ENCODE measurements around the gene KCNMA1.

KCNMA1 gene

GRCh38 chr10:77226452-77226851 lies 411.2 kb downstream of the KCNMA1 start:
- no peak for DNase-seq

- DNase-seq, result no peak
Measured at GRCh38 chr10:77226020-77226419, 411.6 kb downstream of the KCNMA1 start.

GRCh38 chr10:77223526-77224460 lies 413.8 kb downstream of the KCNMA1 start:
- DNase-seq, result no peak

- DNase-seq, result no peak
Measured at GRCh38 chr10:77220150-77220549, 417.5 kb downstream of the KCNMA1 start.

- no peak for DNase-seq
Measured at GRCh38 chr10:77219046-77219445, 418.6 kb downstream of the KCNMA1 start.

GRCh38 chr10:77214799-77215198 lies 422.8 kb downstream of the KCNMA1 start:
- DNase-seq, result no peak

GRCh38 chr10:77212632-77213031 lies 425.0 kb downstream of the KCNMA1 start:
- no peak for DNase-seq

- no peak for DNase-seq
Measured at GRCh38 chr10:77210645-77211044, 427.0 kb downstream of the KCNMA1 start.

GRCh38 chr10:77208684-77209256 lies 428.8 kb downstream of the KCNMA1 start:
- DNase-seq, result no peak

GRCh38 chr10:77207828-77208185 lies 429.8 kb downstream of the KCNMA1 start:
- DNase-seq, result no peak

GRCh38 chr10:77207182-77207827 lies 430.3 kb downstream of the KCNMA1 start:
- DNase-seq, result no peak

GRCh38 chr10:77205135-77205534 lies 432.5 kb downstream of the KCNMA1 start:
- no peak for DNase-seq

GRCh38 chr10:77204171-77204570 lies 433.4 kb downstream of the KCNMA1 start:
- no peak for DNase-seq

- DNase-seq, result no peak
Measured at GRCh38 chr10:77202857-77203256, 434.8 kb downstream of the KCNMA1 start.

GRCh38 chr10:77201135-77202106 lies 436.2 kb downstream of the KCNMA1 start:
- no peak for DNase-seq

GRCh38 chr10:77197544-77197943 lies 440.1 kb downstream of the KCNMA1 start:
- DNase-seq, result no peak

- no peak for DNase-seq
Measured at GRCh38 chr10:77196614-77197013, 441.0 kb downstream of the KCNMA1 start.

GRCh38 chr10:77195101-77195500 lies 442.5 kb downstream of the KCNMA1 start:
- DNase-seq, result no peak

- DNase-seq, result no peak
Measured at GRCh38 chr10:77193001-77193400, 444.6 kb downstream of the KCNMA1 start.

- DNase-seq, result no peak
Measured at GRCh38 chr10:77192402-77192801, 445.2 kb downstream of the KCNMA1 start.

GRCh38 chr10:77191324-77192049 lies 446.1 kb downstream of the KCNMA1 start:
- DNase-seq, result no peak

- DNase-seq, result no peak
Measured at GRCh38 chr10:77190291-77190690, 447.3 kb downstream of the KCNMA1 start.

Data from activated CD4-positive, alpha-beta T cell treated with anti-CD3 and anti-CD28 coated beads for 4 hours (primary cell).